Caco-2 (cell line): ENCODE data around the gene PFKFB3. TPM values are rescaled to one million over a fixed set of nuclear protein-coding genes. Genes with fewer than 3 reads are reported as not detected.
A peak's percentile ranks its signal among the peaks of the same experiment; 100 is the strongest.

ENCODE experiments used
- BruUV-seq: library from RNA; stranded (reverse); fragments of 400-500 nt; replicated peaks from 2 replicates; lab custom pipeline; 2021; lab: Mats Ljungman, UMichigan
- CTCF ChIA-PET: fragments of 300-600 bp; sonication (Branson Sonifier 250); formaldehyde crosslinking; loops from one replicate; lab custom pipeline; 2022; ENCODE audit warnings: antibody characterized with exemption; lab: Charles Lee
- POLR2A ChIA-PET: fragments of 300-600 bp; sonication (Branson Sonifier 250); formaldehyde crosslinking; loops from one replicate; lab custom pipeline; 2022; ENCODE audit warnings: antibody characterized with exemption; lab: Charles Lee
- DNase-seq, 2 experiments: peaks; one replicate each; pipeline versions ENCODE4 v3.0.0 to v3.0.0-alpha.2; 2020 to 2022
- H3K27me3 ChIP-seq: replicated peaks from 2 replicates; pipeline ENCODE4 v1.6.0; 2011; ENCODE audit warnings: low read length; ENCODE audit not compliant: control insufficient read depth, insufficient read depth
- H3K36me3 ChIP-seq: 2 replicates; pipeline ENCODE4 v1.5.1; 2011; ENCODE audit warnings: low read length; ENCODE audit not compliant: control insufficient read depth, insufficient read depth
- H3K4me1 ChIP-seq: fragments of 250-450 bp; sonication (Bioruptor Pico); 2 replicates; pipeline ENCODE4 v1.5.1; 2020; ENCODE audit warnings: mild to moderate bottlenecking
- H3K4me3 ChIP-seq: 2 replicates; pipeline ENCODE4 v1.5.1; 2011; ENCODE audit warnings: low read depth, mild to moderate bottlenecking, control low read depth, low read length
- H3K9me3 ChIP-seq: fragments of 250-450 bp; sonication (Bioruptor Pico); 2 replicates; pipeline ENCODE4 v1.5.1; 2020; ENCODE audit warnings: mild to moderate bottlenecking, moderate library complexity
- H3K27ac Mint-ChIP-seq: one replicate; pipeline ENCODE4 v1.8.0; 2022; ENCODE audit warnings: mixed read lengths; ENCODE audit not compliant: unreplicated experiment
- H3K27me3 Mint-ChIP-seq: one replicate; pipeline ENCODE4 v1.8.0; 2022; ENCODE audit warnings: mixed read lengths; ENCODE audit not compliant: insufficient read depth, unreplicated experiment
- H3K36me3 Mint-ChIP-seq: one replicate; pipeline ENCODE4 v1.8.0; 2022; ENCODE audit warnings: mild to moderate bottlenecking, mixed read lengths; ENCODE audit not compliant: insufficient read depth, unreplicated experiment
- H3K4me1 Mint-ChIP-seq: one replicate; pipeline ENCODE4 v1.8.0; 2022; ENCODE audit warnings: low read depth, mixed read lengths; ENCODE audit not compliant: unreplicated experiment
- H3K4me3 Mint-ChIP-seq: one replicate; pipeline ENCODE4 v1.8.0; 2022; ENCODE audit warnings: mild to moderate bottlenecking, moderate library complexity, mixed read lengths; ENCODE audit not compliant: unreplicated experiment
- H3K9me3 Mint-ChIP-seq: one replicate; pipeline ENCODE4 v1.8.0; 2022; ENCODE audit warnings: mixed read lengths; ENCODE audit not compliant: unreplicated experiment
- intact Hi-C: fragments of 100-400 bp; cut with micrococcal nuclease; formaldehyde crosslinking; loops from one replicate; pipeline ENCODE4 v1.10.0; 2022; ENCODE audit not compliant: unreplicated experiment
- total RNA-seq: library from RNA; stranded (reverse); gene quantifications from 2 replicates; pipeline ENCODE4 v1.2.3, GENCODE V29; 2022
- TF ChIP-seq, protein P1 (sequence below), 2 experiments: fragments of 200-600 bp in 1 of 2; IDR thresholded peaks; 1 replicate in 1 of 2; 2 replicates in 1 of 2; pipeline versions ENCODE4 v1.5.1 to v1.8.0; 2011 to 2022; ENCODE audit warnings: antibody characterized with exemption in 1 of 2, control low read depth in 1 of 2, inconsistent platforms in 1 of 2, low read depth in 1 of 2, low read length in 1 of 2, mild to moderate bottlenecking in 1 of 2, moderate library complexity in 1 of 2; ENCODE audit not compliant: insufficient read depth in 1 of 2, severe bottlenecking in 1 of 2, unreplicated experiment in 1 of 2

Gene PFKFB3
- total RNA-seq, 1 experiment from 2014 or later, result 33.0 TPM

DNA sequence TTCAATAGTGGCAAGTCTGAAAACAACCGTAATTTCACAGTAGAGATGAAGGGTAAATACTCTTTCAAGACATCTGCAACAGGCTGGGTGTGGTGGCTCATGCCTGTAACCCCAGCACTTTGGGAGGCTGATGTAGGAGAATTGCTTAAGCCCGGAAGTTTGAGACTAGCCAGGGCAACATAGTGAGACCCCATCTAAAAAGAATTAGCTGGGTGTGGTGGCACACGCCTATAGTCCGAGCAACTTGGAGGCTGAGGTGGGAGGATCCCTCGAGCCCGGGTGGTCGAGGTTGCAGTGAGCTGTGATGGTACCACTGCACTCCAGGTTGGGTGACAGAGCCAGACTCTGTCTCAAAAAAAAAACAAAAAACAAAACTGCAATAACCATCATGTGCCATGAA is 71.8 kb downstream of the PFKFB3 start:
- Mint-ChIP-seq H3K27me3 (no peaks in the 10 kb centered on the region), H3K36me3 (peaks cover 5% of the 10 kb centered on the region), H3K4me1 (peaks cover 12% of the 10 kb centered on the region), H3K4me3 (no peak overlapping the region), H3K9me3 (no peaks in the 10 kb centered on the region), H3K27ac (no peak overlapping the region)
- TF ChIP-seq, protein P1, sequence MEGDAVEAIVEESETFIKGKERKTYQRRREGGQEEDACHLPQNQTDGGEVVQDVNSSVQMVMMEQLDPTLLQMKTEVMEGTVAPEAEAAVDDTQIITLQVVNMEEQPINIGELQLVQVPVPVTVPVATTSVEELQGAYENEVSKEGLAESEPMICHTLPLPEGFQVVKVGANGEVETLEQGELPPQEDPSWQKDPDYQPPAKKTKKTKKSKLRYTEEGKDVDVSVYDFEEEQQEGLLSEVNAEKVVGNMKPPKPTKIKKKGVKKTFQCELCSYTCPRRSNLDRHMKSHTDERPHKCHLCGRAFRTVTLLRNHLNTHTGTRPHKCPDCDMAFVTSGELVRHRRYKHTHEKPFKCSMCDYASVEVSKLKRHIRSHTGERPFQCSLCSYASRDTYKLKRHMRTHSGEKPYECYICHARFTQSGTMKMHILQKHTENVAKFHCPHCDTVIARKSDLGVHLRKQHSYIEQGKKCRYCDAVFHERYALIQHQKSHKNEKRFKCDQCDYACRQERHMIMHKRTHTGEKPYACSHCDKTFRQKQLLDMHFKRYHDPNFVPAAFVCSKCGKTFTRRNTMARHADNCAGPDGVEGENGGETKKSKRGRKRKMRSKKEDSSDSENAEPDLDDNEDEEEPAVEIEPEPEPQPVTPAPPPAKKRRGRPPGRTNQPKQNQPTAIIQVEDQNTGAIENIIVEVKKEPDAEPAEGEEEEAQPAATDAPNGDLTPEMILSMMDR (IDR thresholded peaks at IDR 0.05; ENCODE audit: insufficient read depth in 1 of 2, low read depth in 1 of 2, low read length in 1 of 2, severe bottlenecking in 1 of 2, unreplicated experiment in 1 of 2), result no peak
- Histone ChIP-seq H3K9me3 (no peaks in the 10 kb centered on the region), H3K4me1 (peaks cover 27% of the 10 kb centered on the region), H3K27me3 (no peaks in the 10 kb centered on the region), H3K4me3 (no peak overlapping the region), H3K36me3 (no peaks in the 10 kb centered on the region)
- DNase-seq, result no peak
- BruUV-seq, result no TSS peak
- intact Hi-C loops, result loop anchor here (10.0 kb wide), 1 partner anchor 90 kb away; no protein-coding TSS in a partner anchor
- ChIA-PET POLR2A (no interaction called here), CTCF (interaction anchor here (3.9 kb wide), 1 partner anchor 127 kb away, joined by 11 read pairs; no protein-coding TSS in a partner anchor)

DNA sequence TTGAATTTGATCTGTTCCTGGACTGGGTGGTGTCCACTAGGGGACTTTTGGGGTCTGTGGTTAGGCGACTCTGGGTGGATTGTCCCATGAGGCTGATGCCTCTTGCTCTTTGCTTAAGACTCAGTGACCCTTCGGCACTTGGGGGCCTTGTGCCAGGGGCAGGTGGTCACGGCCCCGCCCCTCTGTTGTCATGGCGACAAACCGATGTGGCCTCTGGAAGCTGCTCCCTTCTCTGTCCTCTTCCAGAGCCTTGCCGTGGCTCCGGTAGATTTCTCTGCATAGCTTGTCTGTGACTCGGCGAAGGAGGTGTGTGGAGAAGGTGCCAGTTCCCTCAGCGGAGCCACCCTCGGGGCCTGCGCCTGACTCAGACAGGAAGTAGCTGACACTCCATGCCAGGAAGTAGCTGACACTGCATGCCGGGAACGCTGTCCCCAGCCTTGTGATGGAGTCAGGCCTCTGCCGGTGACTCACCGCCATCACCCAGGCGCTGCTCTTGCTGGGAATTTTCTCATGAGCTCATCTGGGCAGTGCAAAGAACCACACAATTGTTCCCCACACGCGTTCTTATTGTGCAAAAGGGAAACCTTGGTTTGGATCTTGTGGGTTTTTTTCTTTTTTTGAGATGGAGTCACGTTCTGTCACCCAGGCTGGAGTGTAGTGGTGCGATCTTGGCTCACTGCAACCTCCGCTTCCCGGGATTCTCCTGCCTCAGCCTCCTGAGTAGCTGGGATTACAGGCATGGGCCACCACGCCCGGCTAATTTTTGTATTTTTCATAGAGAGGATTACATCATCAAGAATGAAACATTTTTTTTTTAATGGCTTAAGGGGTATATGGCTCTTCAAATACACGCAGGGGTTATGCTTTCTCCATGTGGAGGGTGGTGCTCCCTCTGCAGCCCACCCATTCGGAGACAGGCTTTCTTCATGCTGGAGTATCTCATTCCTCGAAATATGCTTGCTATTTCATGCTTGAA is 72.6 kb downstream of the PFKFB3 start:
- H3K27me3 ChIP-seq, result no peaks in the 10 kb centered on the region
- Mint-ChIP-seq H3K36me3 (peaks cover 5% of the 10 kb centered on the region), H3K4me1 (peaks cover 20% of the 10 kb centered on the region), H3K4me3 (peak overlapping the region; percentile 66), H3K27me3 (no peaks in the 10 kb centered on the region), H3K27ac (peak overlapping the region; percentile 51), H3K9me3 (no peaks in the 10 kb centered on the region)
- no peaks in the 10 kb centered on the region for H3K36me3 ChIP-seq
- no peaks in the 10 kb centered on the region for H3K9me3 ChIP-seq
- H3K4me1 ChIP-seq, result peaks cover 35% of the 10 kb centered on the region
- ChIA-PET POLR2A (no interaction called here), CTCF (interaction anchor here (0.9 to 3.9 kb wide), 2 partner anchors 10 to 127 kb away, joined by 3 to 11 read pairs; no protein-coding TSS in a partner anchor)
- H3K4me3 ChIP-seq, result no peak overlapping the region
- intact Hi-C loops, result loop anchor here (5.0 to 10.0 kb wide), 2 partner anchors 38 to 89 kb away; no protein-coding TSS in a partner anchor
- TF ChIP-seq, protein P1 (IDR thresholded peaks at IDR 0.05; ENCODE audit: insufficient read depth in 1 of 2, low read depth in 1 of 2, low read length in 1 of 2, severe bottlenecking in 1 of 2, unreplicated experiment in 1 of 2), result no peak
- peak; percentile 57 to 82 for DNase-seq
- no TSS peak for BruUV-seq

DNA sequence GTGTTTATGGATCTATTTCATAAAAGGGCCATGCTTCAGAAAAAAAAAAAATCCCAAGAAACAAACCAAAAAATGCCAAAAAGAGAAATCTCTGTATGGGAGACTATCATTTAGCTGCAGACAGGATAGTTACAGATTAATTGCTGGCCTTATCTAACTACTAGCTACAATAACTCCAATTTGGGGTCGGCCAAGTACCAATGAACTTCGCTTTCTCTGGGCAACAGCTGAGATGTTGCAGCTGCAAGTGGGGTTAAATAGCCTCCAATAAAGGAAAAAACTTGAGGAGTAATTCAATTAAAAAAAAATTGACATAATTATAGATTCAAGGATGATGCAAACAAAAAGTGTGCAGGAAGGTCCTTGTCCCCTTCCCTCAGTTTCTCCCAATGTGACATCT is 73.6 kb downstream of the PFKFB3 start:
- H3K27me3 Mint-ChIP-seq, result no peaks in the 10 kb centered on the region
- H3K4me1 Mint-ChIP-seq, result peaks cover 27% of the 10 kb centered on the region
- no peak for DNase-seq
- H3K9me3 ChIP-seq, result no peaks in the 10 kb centered on the region
- no TSS peak for BruUV-seq
- H3K27ac Mint-ChIP-seq, result no peak overlapping the region
- H3K9me3 Mint-ChIP-seq, result no peaks in the 10 kb centered on the region
- CTCF ChIA-PET, result interaction anchor here (3.9 kb wide), 1 partner anchor 125 kb away, joined by 11 read pairs; no protein-coding TSS in a partner anchor
- TF ChIP-seq, protein P1 (IDR thresholded peaks at IDR 0.05; ENCODE audit: insufficient read depth in 1 of 2, low read depth in 1 of 2, low read length in 1 of 2, severe bottlenecking in 1 of 2, unreplicated experiment in 1 of 2), result no peak
- H3K36me3 Mint-ChIP-seq, result peaks cover 5% of the 10 kb centered on the region
- POLR2A ChIA-PET, result no interaction called here
- no peak overlapping the region for H3K4me3 ChIP-seq
- no peak overlapping the region for H3K4me3 Mint-ChIP-seq
- H3K4me1 ChIP-seq, result peaks cover 37% of the 10 kb centered on the region
- intact Hi-C loops, result loop anchor here (5.0 to 10.0 kb wide), 2 partner anchors 39 to 88 kb away; no protein-coding TSS in a partner anchor
- H3K36me3 ChIP-seq, result no peaks in the 10 kb centered on the region
- H3K27me3 ChIP-seq, result no peaks in the 10 kb centered on the region
